Measurements from ENCODE around the gene METTL22. TPM values are rescaled to one million over a fixed set of nuclear protein-coding genes. Genes with fewer than 3 reads are reported as not detected.

METTL22 gene
- total RNA-seq, 1 donor from 2014 or later: 42.3 TPM

DNA sequence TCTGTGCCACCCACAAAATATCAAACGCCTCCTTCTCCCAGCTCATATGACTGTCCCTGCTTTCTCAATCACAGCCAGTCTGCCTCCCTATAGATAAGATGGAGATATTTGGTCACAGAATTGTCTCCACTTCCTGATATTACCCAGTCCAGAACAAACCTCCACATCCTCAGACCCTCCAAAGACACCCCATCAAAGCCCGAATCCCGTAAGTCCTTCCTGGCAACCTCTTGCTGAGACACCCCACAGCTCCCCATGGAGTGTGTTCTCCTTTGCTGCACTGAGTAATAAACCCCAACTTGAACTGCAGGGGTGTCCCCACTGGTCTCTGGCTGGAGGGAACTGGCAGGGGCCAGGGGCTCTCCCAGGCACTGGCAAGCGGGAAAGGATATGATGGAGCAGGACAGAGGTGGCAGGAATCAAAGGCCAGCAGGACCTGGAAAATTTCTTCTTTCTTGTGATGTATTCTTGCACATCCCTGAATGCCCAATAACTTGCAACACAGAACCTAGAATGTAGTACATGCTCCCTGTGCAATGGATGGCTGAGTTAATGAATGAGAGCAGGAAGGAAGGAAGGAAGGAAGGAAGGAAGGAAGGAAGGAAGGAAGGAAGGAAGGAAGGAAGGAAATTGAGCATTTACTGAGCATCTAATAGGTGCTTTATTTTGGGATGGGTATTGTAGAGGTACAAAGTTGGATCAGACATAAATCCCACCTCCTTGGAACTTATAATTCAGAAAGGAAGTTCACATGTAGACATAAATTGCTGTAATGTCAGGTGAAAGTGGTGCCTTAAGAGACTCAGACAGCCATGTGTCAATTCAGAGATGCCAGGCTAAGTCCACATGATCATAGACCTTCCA is 45.1 kb upstream of the METTL22 start:
- no peak for DNase-seq (ENCODE audit: extremely low spot score, unreplicated experiment)
- Mint-ChIP-seq H3K4me3 (no peak overlapping the region), H3K9me3 (no peaks in the 10 kb centered on the region), H3K27ac (no peak overlapping the region), H3K4me1 (ENCODE audit: unreplicated experiment) (peaks cover 10% of the 10 kb centered on the region), H3K27me3 (peaks cover 17% of the 10 kb centered on the region), H3K36me3 (no peaks in the 10 kb centered on the region)
- TF ChIP-seq, protein P1, sequence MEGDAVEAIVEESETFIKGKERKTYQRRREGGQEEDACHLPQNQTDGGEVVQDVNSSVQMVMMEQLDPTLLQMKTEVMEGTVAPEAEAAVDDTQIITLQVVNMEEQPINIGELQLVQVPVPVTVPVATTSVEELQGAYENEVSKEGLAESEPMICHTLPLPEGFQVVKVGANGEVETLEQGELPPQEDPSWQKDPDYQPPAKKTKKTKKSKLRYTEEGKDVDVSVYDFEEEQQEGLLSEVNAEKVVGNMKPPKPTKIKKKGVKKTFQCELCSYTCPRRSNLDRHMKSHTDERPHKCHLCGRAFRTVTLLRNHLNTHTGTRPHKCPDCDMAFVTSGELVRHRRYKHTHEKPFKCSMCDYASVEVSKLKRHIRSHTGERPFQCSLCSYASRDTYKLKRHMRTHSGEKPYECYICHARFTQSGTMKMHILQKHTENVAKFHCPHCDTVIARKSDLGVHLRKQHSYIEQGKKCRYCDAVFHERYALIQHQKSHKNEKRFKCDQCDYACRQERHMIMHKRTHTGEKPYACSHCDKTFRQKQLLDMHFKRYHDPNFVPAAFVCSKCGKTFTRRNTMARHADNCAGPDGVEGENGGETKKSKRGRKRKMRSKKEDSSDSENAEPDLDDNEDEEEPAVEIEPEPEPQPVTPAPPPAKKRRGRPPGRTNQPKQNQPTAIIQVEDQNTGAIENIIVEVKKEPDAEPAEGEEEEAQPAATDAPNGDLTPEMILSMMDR (conservative IDR thresholded peaks at IDR 0.05): no peak

DNA sequence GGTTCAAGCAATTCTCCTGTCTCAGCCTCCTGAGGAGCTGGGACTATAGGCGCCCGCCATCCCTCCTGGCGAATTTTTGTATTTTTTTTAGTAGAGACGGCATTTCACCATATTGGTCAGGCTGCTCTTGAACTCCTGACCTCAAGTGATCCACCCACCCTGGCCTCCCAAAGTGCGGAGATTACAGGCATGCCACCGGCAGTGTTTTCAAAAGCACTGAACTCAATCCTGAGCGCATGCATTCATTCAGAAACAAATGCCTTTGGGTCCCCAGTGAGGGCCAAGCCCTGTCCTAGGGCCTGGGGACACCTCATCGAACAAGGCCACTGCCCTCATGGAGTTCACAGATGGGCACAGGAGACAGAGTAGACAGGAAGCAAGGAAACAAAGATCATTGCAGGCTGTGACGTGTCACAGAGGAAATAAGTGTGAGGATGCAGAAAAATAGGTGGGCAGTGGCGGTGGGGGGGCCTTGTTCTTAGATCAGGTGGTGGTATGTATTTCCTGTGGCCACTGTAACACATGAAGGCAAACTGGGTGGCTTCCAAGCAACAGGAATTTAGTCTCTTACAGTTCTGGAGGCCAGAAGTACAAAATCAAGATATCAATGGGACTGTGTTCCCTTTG is 43.7 kb upstream of the METTL22 start:
- DNase-seq (ENCODE audit: extremely low spot score, unreplicated experiment): no peak
- Mint-ChIP-seq H3K36me3 (no peaks in the 10 kb centered on the region), H3K9me3 (no peaks in the 10 kb centered on the region), H3K4me1 (ENCODE audit: unreplicated experiment) (peaks cover 7% of the 10 kb centered on the region), H3K4me3 (no peak overlapping the region), H3K27me3 (peaks cover 17% of the 10 kb centered on the region), H3K27ac (no peak overlapping the region)
- TF ChIP-seq, protein P1 (conservative IDR thresholded peaks at IDR 0.05): no peak

DNA sequence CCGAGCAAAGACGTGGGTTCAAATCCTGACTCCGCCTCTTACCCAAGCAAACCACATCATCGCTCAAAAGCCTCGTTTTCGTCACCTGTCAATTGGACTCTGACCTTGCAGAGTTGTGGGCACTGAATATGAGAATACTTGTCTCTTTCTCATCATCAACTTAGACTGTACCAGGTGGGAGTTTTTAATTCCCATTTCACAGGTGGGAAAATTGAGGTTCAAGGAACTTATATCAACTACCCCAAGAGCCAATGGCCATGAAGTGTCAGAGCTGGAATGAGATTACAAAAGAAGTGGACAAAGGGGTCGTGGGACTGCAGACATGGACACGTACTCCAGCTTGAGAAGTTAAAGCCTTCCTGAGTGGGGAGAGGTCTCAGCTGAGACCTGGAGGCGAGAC is 41.9 kb upstream of the METTL22 start:
- H3K36me3 Mint-ChIP-seq: no peaks in the 10 kb centered on the region
- H3K27me3 Mint-ChIP-seq: peaks cover 21% of the 10 kb centered on the region
- H3K27ac Mint-ChIP-seq: no peak overlapping the region
- TF ChIP-seq, protein P1 (conservative IDR thresholded peaks at IDR 0.05): no peak
- DNase-seq (ENCODE audit: extremely low spot score, unreplicated experiment): no peak
- no peak overlapping the region for H3K4me3 Mint-ChIP-seq
- peaks cover 4% of the 10 kb centered on the region for H3K4me1 Mint-ChIP-seq (ENCODE audit: unreplicated experiment)
- no peaks in the 10 kb centered on the region for H3K9me3 Mint-ChIP-seq

DNA sequence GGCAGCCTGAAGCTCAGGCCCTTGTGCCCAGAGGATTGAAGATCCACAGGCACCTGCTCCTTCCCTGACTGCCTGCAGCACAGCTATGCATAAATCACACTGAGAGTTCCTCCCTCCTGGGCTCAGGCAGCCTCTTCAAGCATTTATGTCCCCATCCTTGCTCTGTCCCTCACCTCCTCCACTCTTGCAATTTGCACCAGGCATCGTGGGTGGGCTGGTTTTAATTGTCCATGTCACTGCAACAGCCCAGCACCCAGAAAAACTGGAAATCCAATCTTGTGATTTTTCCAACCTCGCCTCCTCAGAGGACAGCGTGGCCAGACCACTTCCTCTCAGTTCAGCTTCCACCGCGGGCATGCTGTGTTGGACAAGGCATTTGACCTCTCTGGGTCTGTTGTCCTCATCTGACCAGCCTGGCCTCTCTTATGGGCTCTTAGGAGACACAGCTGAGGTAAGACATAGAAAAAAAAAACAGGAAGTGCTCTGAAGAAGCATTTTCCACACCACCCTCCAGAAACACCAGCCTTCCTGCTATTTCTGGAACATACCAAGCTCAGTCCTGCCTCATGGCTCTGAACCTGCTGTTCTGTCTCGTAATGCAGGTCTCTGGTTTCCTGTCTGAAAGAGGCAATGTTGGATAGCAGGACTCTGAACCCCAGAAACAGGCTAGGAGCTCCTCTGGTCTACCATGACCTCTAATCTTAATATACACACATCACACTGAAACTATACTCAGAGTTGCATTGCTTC is 39.5 kb upstream of the METTL22 start:
- H3K27me3 Mint-ChIP-seq: peaks cover 34% of the 10 kb centered on the region
- H3K36me3 Mint-ChIP-seq: no peaks in the 10 kb centered on the region
- no peak overlapping the region for H3K4me3 Mint-ChIP-seq

DNA sequence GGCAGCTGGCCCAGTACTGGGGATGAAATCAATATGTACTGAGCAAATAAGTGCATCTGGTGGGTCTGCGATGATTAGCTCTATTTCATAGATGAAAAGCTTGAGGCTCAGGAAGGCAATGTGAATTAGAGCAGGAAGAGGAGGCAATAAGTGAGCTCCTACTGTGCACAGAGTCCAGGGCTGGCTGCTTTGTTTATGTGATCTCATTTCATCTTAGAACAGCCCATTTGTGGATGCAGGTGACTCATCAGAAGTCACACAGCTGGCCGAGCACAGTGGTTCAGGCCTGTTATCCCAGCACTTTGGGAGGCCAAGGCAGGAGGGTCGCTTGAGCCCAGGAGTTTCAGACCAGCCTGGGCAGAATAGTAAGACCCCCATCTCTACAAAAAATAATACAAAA is 38.3 kb upstream of the METTL22 start:
- Mint-ChIP-seq H3K27ac (no peak overlapping the region), H3K27me3 (peaks cover 40% of the 10 kb centered on the region), H3K36me3 (no peaks in the 10 kb centered on the region), H3K4me3 (no peak overlapping the region), H3K9me3 (no peaks in the 10 kb centered on the region), H3K4me1 (ENCODE audit: unreplicated experiment) (peaks cover 4% of the 10 kb centered on the region)
- TF ChIP-seq, protein P1 (conservative IDR thresholded peaks at IDR 0.05): no peak
- DNase-seq (ENCODE audit: extremely low spot score, unreplicated experiment): no peak

More for the DNA sequence above, 39.5 kb upstream of the METTL22 start:
- Mint-ChIP-seq H3K4me1 (ENCODE audit: unreplicated experiment) (peaks cover 4% of the 10 kb centered on the region), H3K27ac (no peak overlapping the region), H3K9me3 (no peaks in the 10 kb centered on the region)
- no peak for DNase-seq (ENCODE audit: extremely low spot score, unreplicated experiment)
- TF ChIP-seq, protein P1 (conservative IDR thresholded peaks at IDR 0.05): no peak
